A172 (cell line): ENCODE data around the gene TESMIN. TPM values are rescaled to one million over a fixed set of nuclear protein-coding genes. Genes with fewer than 3 reads are reported as not detected.
A peak's percentile ranks its signal among the peaks of the same experiment; 100 is the strongest.

Experiments used
- DNase-seq: peaks from one replicate; pipeline ENCODE4 v3.0.0-alpha.2; 2015; ENCODE audit warnings: low spot score
- total RNA-seq: library from RNA; depleted of rRNA; stranded (reverse); fragments of >200 nt; shearing (Covaris generic); gene quantifications from 2 replicates; pipeline ENCODE4 v1.2.3, GENCODE V29; 2014; rRNA removed

The TESMIN gene
- not detected in 2 replicates for total RNA-seq

- DNase-seq = no peak
These were observed at the start of gene TESMIN for GRCh38 chr11:68751331-68751856. Gene TESMIN, minus strand, starts transcription at chr11:68751520. Its CDS starts 860 bp downstream, at chr11:68750660.

- DNase-seq = no peak
These were observed 47.0 kb upstream of the TESMIN start for GRCh38 chr11:68798221-68798813.

GRCh38 chr11:68796801-68797200 is 45.5 kb upstream of the TESMIN start:
- DNase-seq = no peak

- DNase-seq = peak; percentile 69
These were observed 41.2 kb upstream of the TESMIN start for GRCh38 chr11:68792400-68792966.

- no peak for DNase-seq
These were observed 33.3 kb upstream of the TESMIN start for GRCh38 chr11:68784653-68785052.

GRCh38 chr11:68783216-68783821 is 32.0 kb upstream of the TESMIN start:
- DNase-seq = no peak

GRCh38 chr11:68782711-68783110 is 31.4 kb upstream of the TESMIN start:
- DNase-seq = no peak

- DNase-seq = no peak
These were observed 29.5 kb upstream of the TESMIN start for GRCh38 chr11:68780829-68781228.

GRCh38 chr11:68778205-68778604 is 26.9 kb upstream of the TESMIN start:
- DNase-seq = no peak

GRCh38 chr11:68776442-68777235 is 25.3 kb upstream of the TESMIN start:
- DNase-seq = no peak

GRCh38 chr11:68775951-68776388 is 24.6 kb upstream of the TESMIN start:
- no peak for DNase-seq

- no peak for DNase-seq
These were observed 22.9 kb upstream of the TESMIN start for GRCh38 chr11:68774194-68774585.

- DNase-seq = peak; percentile 13
These were observed 22.3 kb upstream of the TESMIN start for GRCh38 chr11:68773521-68774193.

- DNase-seq = no peak
These were observed 21.6 kb upstream of the TESMIN start for GRCh38 chr11:68772936-68773335.

- DNase-seq = no peak
These were observed 19.5 kb upstream of the TESMIN start for GRCh38 chr11:68770781-68771180.

- no peak for DNase-seq
These were observed 16.4 kb upstream of the TESMIN start for GRCh38 chr11:68767672-68768071.

GRCh38 chr11:68766786-68767185 is 15.5 kb upstream of the TESMIN start:
- DNase-seq = no peak

GRCh38 chr11:68764746-68765145 is 13.4 kb upstream of the TESMIN start:
- DNase-seq = no peak

GRCh38 chr11:68763926-68764657 is 12.8 kb upstream of the TESMIN start:
- no peak for DNase-seq

GRCh38 chr11:68763181-68763721 is 11.9 kb upstream of the TESMIN start:
- peak; percentile 40 for DNase-seq

GRCh38 chr11:68762481-68762880 is 11.2 kb upstream of the TESMIN start:
- DNase-seq = no peak
